GM18520 (cell line): ENCODE measurements around the gene HNRNPH3.

Experiments used
- ATAC-seq: cut with Tn5 transposase; IDR thresholded peaks from one replicate; pipeline ENCODE4 v1.9.1; 2021; ENCODE audit not compliant: unreplicated experiment

The HNRNPH3 gene

GRCh38 chr10:68330852-68331454 is 911 bp upstream of the HNRNPH3 start:
- ATAC-seq: no peak

- no peak for ATAC-seq
Measured at GRCh38 chr10:68332259-68333057, 594 bp downstream of the HNRNPH3 start, which contains the start of gene PBLD. PBLD (minus strand) TSS chr10:68332928; CDS start chr10:68306844, 26,084 bp downstream.

DNA sequence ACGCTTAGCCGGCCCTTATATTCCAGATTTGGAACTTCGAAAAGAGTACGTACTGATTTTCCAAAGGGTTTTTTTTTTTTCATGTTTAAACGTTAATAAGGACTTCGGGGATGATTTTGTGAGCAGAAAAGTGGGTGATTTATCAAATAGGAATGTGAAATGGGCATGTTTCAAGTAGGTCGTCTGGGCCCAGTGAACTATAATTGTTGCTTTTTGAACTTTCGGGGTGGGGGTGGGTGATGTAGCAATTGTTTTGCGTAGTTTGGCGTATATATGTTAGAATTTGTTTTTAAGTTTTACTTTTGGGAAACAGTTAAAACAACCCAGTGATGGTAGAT is 1.2 kb downstream of the HNRNPH3 start:
- no peak for ATAC-seq

- ATAC-seq: no peak
Measured at GRCh38 chr10:68333440-68334431, 1.9 kb downstream of the HNRNPH3 start.

GRCh38 chr10:68334672-68335467 is 3.0 kb downstream of the HNRNPH3 start:
- ATAC-seq: no peak

DNA sequence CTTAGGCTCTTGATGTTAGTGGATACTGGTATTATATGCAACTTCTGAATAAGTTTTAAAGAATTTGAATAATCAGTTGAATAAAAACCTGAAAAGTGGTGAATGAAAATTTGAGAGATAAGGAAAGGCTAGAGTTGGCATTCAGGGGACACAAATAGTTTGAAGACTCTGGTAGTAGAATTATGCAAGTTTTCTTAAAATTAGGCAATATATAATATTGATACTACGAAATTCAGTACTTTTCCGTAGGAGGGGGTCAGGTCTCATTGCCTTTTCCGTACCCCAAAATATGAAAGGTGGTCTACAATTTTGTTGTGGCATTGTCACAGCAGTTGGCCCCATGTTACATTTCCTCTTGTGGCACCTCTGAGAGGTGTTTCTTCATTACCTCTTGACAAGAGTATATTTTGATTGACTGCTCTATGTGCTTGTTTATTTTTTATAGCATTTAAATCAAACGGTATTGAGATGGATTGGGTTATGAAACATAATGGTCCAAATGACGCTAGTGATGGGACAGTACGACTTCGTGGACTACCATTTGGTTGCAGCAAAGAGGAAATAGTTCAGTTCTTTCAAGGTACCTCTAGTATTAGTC is 5.0 kb downstream of the HNRNPH3 start:
- ATAC-seq: no peak

DNA sequence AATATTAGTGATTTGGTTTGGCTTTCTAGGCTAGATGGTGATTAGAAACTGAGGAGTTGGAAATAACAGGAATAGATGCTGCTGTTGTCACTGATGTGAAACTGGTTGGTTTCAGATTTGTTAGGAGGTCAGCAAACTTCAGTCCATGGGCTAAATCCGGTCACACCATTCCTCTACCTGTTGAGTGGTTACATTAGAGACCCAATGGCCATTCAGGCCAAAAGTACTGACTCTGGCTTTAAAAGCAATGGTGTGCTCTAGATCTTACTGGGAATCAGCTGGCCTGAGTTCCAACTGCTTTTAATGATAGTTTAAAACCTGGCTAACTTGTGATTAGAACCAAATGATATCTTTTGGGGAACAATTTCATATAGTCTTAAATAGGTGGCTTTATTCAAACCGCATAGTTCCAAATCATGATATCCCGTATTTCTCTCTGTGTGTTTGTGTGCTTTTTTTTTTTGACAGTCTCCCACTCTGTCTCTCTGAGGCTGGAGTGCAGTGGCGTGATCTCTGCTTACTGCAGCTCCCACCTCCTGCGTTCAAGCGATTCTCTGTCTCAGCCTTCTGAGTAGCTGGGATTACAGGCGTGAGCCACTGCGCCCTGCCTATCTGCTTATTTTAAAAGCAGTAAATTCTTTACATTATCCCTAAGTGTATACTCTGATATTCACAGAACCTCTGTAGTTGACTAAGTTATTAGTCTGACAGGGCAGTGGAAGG is 8.7 kb downstream of the HNRNPH3 start:
- no peak for ATAC-seq

GRCh38 chr10:68342909-68343516 is 11.1 kb downstream of the HNRNPH3 start:
- no peak for ATAC-seq

DNA sequence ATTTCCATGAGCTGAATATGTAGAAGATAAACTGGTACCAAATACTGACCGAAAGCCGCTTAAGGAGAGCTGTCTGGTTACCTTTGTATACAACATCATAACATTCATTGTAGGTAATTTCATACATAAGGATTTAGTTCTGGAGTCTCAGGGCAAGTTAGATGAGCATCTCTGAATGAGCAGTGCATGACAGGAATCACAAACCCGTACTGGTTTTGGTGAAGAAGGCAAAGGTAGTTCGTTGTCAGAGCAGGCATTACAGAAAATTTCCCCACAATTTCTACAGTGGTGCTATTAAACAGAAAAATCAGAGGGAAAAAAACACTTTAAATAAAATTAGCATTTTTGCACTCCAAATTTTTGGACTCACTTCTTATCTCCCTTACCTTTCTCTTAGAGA is 13.8 kb downstream of the HNRNPH3 start:
- no peak for ATAC-seq

DNA sequence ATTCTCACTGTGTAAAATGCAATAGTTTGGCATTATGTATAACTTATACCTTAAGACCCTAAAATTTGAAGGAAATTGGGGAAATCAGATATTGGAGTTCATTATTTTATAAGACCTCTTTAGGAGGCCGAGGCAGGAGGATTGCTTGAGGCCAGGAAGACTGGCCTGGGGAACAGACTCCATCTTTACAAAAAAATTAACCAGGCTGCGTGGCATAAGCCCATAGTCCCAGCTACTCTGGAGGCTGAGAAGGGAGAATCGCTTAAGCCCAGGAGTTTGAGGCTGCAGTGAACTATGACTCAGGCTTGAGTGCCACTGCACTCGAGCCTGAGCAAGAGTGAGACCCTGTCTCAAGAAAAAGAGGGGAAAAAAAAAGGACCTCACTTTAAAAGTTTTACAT is 14.9 kb downstream of the HNRNPH3 start:
- ATAC-seq: no peak

DNA sequence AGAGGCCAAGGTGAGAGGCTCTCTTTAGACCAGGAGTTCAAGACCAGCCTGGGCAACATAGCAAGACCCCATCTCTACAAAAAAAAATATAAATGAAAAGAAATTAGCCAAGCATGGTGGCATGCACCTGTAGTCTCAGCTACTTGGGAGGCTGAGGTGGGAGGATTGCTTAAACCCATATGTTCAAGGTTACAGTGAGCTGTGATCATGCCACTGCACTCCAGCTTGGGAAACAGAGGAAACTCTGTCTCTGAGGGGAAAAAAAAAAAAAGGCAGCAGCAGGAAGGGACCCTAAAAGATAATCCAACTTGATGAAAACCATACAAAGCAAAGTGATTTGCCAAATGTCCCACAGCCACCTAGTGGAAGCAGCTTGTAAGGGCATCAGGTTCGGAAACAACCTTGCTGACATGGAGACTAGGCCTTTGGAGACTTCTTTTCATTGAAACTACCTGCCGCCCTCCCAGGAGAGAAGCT is 16.4 kb downstream of the HNRNPH3 start:
- ATAC-seq: no peak

GRCh38 chr10:68353537-68353936 is 21.7 kb downstream of the HNRNPH3 start:
- ATAC-seq: no peak

GRCh38 chr10:68359189-68359588 is 27.3 kb downstream of the HNRNPH3 start:
- no peak for ATAC-seq

DNA sequence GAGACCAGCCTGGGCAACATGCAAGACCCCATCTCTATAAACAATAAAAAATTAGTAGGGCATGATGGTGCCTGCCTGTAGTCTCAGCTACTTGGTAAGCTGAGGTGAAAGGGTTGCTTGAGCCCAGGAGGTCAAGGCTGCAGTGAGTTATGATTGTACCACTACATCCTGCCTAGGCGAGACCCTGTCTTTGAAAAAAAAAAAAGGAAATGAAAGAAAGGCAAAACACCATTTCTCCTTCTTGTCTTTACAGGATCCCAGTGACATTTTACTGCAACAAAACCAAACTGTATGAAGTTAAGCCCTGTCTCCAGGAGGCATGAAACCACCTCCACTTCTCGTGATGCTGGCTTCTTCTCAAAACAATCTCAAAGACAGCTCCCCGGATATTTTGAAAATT is 30.7 kb downstream of the HNRNPH3 start:
- no peak for ATAC-seq

DNA sequence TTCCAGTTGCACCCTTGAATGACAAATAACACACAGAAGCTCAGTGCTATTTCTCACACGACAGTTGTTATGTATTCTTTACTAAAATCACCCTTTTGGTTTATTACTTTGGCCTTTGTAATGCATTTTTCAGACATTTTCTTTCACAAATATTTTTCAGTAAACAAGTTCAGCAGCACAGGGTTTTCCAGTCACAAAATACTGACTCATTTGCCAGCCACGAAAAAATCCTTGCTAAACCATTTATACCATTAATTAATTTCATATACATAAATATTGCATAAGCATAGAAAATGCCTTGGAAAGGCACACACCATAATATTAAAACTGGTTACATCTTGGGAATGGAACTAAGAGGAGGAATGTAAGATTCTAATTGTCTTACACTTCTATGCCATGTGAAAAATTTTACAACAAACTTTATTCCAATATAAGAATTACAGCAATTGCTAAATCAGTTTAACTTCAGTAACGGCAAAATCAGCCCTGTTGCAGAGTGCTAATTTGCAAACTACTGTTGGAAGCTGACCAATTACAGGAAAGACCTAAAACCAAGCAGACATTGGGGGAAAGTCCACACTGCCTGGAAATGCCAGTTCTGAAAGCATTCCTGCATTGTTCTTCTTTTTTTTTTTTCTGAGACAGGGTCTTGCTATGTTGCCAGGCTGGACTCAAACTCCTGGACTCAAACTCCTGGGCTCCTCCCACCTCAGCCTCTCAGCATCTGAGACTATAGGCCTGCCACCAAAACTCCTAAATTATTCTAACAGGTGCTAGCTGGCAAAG is 32.4 kb downstream of the HNRNPH3 start:
- ATAC-seq: no peak

- no peak for ATAC-seq
Measured at GRCh38 chr10:68365611-68366010, 33.7 kb downstream of the HNRNPH3 start.

- no peak for ATAC-seq
Measured at GRCh38 chr10:68366600-68366999, 34.7 kb downstream of the HNRNPH3 start.

DNA sequence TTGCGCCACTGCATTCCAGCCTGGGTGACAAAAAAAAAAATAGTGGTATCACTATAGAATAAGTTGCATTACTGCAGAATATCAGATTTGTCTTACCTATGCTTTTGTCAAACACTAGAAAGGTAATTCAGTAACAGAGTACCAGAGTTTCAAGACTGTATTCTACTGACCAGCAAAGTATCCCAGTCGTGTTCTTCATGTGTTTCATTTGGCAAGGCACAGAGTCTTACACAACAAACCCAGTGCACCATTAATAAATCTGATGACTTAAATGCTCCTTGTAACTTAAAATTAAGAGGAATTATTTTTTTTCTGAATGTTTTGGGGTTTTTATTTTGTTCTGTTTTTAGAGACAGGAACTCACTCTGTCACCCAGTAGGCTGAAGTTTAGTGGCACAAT is 35.3 kb downstream of the HNRNPH3 start:
- ATAC-seq: no peak
